Measurements from ENCODE around the gene IKZF3.

Gene IKZF3

DNA sequence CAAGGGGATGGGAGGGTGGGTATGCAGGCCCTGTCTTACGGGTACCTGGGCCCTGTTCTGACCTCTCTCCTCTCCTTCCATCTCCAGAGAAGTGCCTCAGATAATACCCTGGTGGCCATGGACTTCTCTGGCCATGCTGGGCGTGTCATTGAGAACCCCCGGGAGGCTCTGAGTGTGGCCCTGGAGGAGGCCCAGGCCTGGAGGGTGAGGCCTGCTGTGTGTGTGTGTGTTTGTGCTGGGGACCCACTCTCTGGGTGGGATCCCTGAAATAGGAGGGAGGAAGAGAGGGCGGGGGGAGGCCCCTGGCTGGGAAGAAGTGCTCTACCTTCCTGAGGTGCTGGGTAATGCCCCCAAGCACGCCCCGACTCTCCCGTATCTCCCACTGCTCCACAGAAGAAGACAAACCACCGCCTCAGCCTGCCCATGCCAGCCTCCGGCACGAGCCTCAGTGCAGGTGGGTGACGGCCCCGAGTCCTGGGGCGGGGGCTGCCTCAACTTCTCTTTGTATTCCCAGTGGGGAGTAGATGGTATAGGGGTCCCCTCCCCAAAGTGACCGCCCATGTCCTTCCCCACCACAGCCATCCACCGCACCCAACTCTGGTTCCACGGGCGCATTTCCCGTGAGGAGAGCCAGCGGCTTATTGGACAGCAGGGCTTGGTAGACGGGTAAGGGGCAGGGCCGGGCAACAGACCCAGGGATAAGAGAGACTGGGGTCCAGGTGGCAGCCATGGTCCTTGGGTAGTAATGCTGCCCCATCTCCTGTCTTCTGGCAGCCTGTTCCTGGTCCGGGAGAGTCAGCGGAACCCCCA lies 118.6 kb downstream of the IKZF3 start:
- Mint-ChIP-seq H3K36me3 (ENCODE audit: low read depth) (no peaks in the 10 kb centered on the region), H3K27ac (no peak overlapping the region), H3K4me1 (ENCODE audit: low read depth) (no peaks in the 10 kb centered on the region), H3K27me3 (peaks cover 57% of the 10 kb centered on the region), H3K9me3 (no peaks in the 10 kb centered on the region), H3K4me3 (no peak overlapping the region)
- intact Hi-C loops (cut with micrococcal nuclease) = no loop called here

DNA sequence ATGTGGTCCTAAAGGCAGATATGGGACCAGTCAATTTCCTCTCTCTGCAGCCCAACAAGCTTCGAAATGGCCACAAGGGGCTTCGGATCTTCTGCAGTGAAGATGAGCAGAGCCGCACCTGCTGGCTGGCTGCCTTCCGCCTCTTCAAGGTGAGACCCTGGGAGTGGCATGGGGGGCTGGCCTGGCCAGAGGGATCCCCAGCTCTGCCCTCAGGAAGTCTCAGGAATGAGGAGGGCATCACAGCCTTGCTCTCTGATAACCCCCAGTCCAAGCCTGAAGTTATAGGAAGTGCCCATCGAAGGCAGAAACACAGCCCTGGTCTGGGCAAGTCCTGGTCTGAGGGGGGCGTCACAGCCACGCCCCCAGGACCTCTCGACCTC lies 119.3 kb downstream of the IKZF3 start:
- H3K9me3 Mint-ChIP-seq = no peaks in the 10 kb centered on the region
- no peak overlapping the region for H3K27ac Mint-ChIP-seq
- no peak overlapping the region for H3K4me3 Mint-ChIP-seq
- peaks cover 6% of the 10 kb centered on the region for H3K4me1 Mint-ChIP-seq (ENCODE audit: low read depth)
- intact Hi-C loops (cut with micrococcal nuclease) = no loop called here
- H3K27me3 Mint-ChIP-seq = peaks cover 61% of the 10 kb centered on the region
- no peaks in the 10 kb centered on the region for H3K36me3 Mint-ChIP-seq (ENCODE audit: low read depth)

- intact Hi-C loops (cut with micrococcal nuclease) = no loop called here
- no peaks in the 10 kb centered on the region for H3K9me3 Mint-ChIP-seq
- no peak overlapping the region for H3K27ac Mint-ChIP-seq
- peaks cover 10% of the 10 kb centered on the region for H3K4me1 Mint-ChIP-seq (ENCODE audit: low read depth)
- H3K36me3 Mint-ChIP-seq (ENCODE audit: low read depth) = no peaks in the 10 kb centered on the region
- H3K27me3 Mint-ChIP-seq = peaks cover 67% of the 10 kb centered on the region
- no peak overlapping the region for H3K4me3 Mint-ChIP-seq
These were observed 119.9 kb downstream of the IKZF3 start for GRCh38 chr17:39744075-39744835.

DNA sequence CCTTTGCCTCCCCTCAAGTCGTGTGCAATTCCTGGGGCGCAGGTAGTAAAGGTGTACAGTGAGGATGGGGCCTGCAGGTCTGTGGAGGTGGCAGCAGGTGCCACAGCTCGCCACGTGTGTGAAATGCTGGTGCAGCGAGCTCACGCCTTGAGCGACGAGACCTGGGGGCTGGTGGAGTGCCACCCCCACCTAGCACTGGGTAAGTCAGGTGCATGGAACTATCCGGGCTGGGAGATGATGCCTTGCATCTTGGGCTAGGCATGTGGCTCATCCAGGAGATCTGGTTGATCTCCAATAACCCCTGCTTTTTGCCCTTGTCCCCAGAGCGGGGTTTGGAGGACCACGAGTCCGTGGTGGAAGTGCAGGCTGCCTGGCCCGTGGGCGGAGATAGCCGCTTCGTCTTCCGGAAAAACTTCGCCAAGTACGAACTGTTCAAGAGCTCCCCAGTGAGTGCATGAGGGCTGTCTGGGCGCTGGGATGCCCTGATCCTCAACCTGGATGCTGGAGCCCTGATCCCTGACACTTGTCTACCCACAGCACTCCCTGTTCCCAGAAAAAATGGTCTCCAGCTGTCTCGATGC lies 121.2 kb downstream of the IKZF3 start:
- no peaks in the 10 kb centered on the region for H3K9me3 Mint-ChIP-seq
- intact Hi-C loops (cut with micrococcal nuclease) = no loop called here
- peaks cover 74% of the 10 kb centered on the region for H3K27me3 Mint-ChIP-seq
- no peak overlapping the region for H3K27ac Mint-ChIP-seq
- H3K4me3 Mint-ChIP-seq = no peak overlapping the region
- no peaks in the 10 kb centered on the region for H3K36me3 Mint-ChIP-seq (ENCODE audit: low read depth)
- H3K4me1 Mint-ChIP-seq (ENCODE audit: low read depth) = peaks cover 22% of the 10 kb centered on the region

- Mint-ChIP-seq H3K36me3 (ENCODE audit: low read depth) (no peaks in the 10 kb centered on the region), H3K4me3 (no peak overlapping the region), H3K27ac (no peak overlapping the region), H3K9me3 (no peaks in the 10 kb centered on the region), H3K27me3 (peaks cover 79% of the 10 kb centered on the region), H3K4me1 (ENCODE audit: low read depth) (peaks cover 27% of the 10 kb centered on the region)
- intact Hi-C loops (cut with micrococcal nuclease) = no loop called here
These were observed 121.8 kb downstream of the IKZF3 start for GRCh38 chr17:39742126-39742855.

DNA sequence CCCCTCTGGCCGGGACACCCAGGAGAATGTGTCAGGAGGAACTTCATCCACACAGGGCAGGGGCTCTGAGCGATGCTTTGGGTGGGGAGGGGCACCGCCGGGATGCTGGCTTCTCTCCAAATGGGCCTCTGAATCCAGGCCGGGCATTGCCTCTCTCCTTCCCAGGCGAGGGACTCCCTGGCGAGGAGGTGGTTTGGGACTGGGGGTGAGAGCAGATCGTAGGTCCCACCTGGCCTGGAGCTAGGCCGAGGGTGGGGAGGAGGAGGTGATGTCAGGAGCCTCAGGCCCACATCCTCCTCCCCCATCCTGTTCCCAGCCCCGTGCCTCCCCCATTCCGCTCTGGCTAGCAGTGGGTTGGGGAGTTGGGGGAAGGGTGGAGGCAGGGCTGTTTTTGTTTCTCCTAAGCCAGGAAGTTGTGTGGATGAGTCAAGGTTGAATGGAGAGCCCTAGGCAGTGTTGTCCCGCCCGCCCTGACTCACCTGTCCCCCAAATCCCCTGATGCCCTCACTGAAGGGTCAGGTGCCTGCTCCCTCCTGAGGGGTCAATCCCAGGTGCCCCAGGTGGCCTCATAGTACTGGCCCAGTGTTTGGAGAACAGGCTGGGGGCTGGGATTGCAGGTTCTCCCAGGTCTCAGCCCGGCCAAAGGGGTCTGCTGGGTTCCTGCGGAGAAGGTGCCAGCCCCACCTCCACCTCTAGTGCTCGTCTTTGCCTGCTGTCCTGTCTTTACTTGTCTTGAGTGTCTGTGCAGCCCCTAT lies 123.6 kb downstream of the IKZF3 start:
- intact Hi-C loops (cut with micrococcal nuclease) = no loop called here
- peaks cover 85% of the 10 kb centered on the region for H3K27me3 Mint-ChIP-seq
- no peak overlapping the region for H3K4me3 Mint-ChIP-seq
- H3K4me1 Mint-ChIP-seq (ENCODE audit: low read depth) = peaks cover 27% of the 10 kb centered on the region
- H3K9me3 Mint-ChIP-seq = no peaks in the 10 kb centered on the region
- H3K27ac Mint-ChIP-seq = no peak overlapping the region
- H3K36me3 Mint-ChIP-seq (ENCODE audit: low read depth) = no peaks in the 10 kb centered on the region

- Mint-ChIP-seq H3K9me3 (no peaks in the 10 kb centered on the region), H3K4me3 (no peak overlapping the region), H3K27ac (no peak overlapping the region), H3K36me3 (ENCODE audit: low read depth) (no peaks in the 10 kb centered on the region), H3K4me1 (ENCODE audit: low read depth) (peaks cover 27% of the 10 kb centered on the region), H3K27me3 (peaks cover 91% of the 10 kb centered on the region)
- intact Hi-C loops (cut with micrococcal nuclease) = no loop called here
These were observed 124.2 kb downstream of the IKZF3 start for GRCh38 chr17:39739885-39740356.

DNA sequence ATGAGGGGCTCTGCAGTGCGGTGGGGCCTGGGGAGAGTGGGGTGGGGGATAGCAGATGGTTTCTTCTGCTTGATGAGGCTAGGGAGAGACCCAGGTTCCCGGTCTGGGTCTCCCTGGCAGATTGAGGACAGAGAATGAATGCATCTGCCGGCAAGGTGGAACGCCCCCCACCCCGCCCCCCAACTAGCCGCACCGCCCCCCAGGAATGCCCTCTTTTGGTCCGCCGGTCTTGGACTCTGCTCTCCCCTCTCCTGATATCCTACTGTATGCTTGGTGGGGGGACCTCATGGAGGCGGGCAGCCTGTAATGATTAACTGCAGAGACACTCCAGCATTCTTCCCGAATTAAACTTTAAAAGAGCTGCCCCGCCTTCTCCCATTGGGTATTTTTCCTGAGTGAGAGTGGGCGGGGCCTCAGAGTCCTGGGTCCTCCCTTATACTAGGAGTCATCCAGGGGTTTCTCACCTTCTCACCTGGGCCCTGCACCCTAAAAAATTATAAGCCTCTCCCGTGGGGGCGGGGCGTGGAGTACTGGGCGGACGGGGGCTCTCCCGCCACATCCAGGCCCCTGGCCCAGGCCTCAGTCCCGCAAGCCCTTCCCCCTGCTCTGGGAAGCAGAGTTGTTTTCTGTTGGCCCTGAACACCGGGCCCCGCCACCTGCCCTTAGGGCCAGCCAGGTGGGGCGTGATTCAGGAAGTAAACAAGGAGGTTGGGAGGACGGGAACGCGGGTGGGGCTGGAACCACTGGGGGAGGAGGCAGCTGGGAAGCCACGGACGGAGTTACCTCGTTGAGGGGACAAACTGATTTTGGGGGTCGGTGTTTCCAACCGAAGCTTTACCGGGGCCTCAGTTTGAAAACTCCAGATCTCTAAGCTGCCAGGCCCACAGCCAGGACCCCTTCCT lies 124.9 kb downstream of the IKZF3 start:
- no peak overlapping the region for H3K4me3 Mint-ChIP-seq
- no peaks in the 10 kb centered on the region for H3K36me3 Mint-ChIP-seq (ENCODE audit: low read depth)
- H3K9me3 Mint-ChIP-seq = no peaks in the 10 kb centered on the region
- H3K27me3 Mint-ChIP-seq = peaks cover 93% of the 10 kb centered on the region
- intact Hi-C loops (cut with micrococcal nuclease) = no loop called here
- H3K27ac Mint-ChIP-seq = no peak overlapping the region
- H3K4me1 Mint-ChIP-seq (ENCODE audit: low read depth) = peaks cover 27% of the 10 kb centered on the region

DNA sequence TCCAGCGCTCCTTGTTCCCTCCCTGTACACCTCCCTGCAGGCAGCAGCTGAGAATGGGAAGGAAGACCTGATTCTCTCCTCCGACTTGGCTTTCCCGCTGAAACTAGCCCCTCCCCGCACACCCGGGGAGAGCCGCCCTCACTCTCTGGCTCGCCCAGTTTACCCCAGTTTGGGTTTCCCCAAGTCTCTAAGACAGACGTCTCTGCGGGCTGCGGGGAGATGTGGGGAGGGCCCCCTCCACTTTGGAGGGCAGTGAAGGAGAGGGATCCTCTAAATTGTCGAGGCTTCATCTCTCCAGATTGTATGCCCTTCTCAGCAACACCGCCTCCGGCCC lies 125.6 kb downstream of the IKZF3 start:
- Mint-ChIP-seq H3K4me3 (no peak overlapping the region), H3K9me3 (no peaks in the 10 kb centered on the region), H3K27ac (no peak overlapping the region), H3K4me1 (ENCODE audit: low read depth) (peaks cover 27% of the 10 kb centered on the region), H3K36me3 (ENCODE audit: low read depth) (no peaks in the 10 kb centered on the region), H3K27me3 (peaks cover 91% of the 10 kb centered on the region)
- intact Hi-C loops (cut with micrococcal nuclease) = no loop called here

GRCh38 chr17:39737760-39738567 lies 126.1 kb downstream of the IKZF3 start, which contains the start of gene GRB7:
Gene GRB7, plus strand, starts transcription at chr17:39737938. Its CDS starts 4,364 bp downstream, at chr17:39742302.
- H3K27me3 Mint-ChIP-seq = peaks cover 88% of the 10 kb centered on the region
- peak within 1 kb of the TSS; percentile 44 for H3K4me3 Mint-ChIP-seq
- intact Hi-C loops (cut with micrococcal nuclease) = no loop called here
- peaks cover 27% of the 10 kb centered on the region for H3K4me1 Mint-ChIP-seq (ENCODE audit: low read depth)
- H3K36me3 Mint-ChIP-seq (ENCODE audit: low read depth) = no peaks in the 10 kb centered on the region
- no peak within 1 kb of the TSS for H3K27ac Mint-ChIP-seq
- H3K9me3 Mint-ChIP-seq = no peaks in the 10 kb centered on the region

DNA sequence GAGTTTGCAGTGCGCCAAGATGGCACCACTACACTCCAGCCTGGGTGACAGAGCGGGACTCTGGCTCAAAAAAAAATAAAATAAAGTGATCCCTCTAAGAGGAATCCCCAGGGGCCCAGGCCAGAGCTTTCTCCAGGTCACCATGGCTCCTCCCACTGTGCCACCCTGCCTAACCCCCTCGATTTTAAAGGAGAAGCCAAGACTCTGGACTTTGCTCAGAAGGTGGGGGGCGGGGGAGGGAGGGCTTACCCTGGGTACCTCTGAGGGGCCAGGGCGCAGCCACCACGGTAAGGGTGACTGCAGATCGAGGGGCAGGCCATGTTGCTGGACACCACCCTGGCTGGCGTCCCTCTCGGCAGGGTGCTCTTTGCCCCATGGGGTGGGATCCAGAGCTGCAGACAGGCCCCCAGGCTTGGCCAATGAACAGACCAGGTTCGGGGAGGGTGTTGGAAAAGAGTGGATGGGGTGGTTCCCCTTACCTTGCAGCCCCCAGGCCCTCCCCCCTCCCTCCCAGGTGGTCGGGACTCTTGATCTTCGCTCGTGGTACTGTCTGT lies 126.8 kb downstream of the IKZF3 start:
- H3K4me3 Mint-ChIP-seq = no peak overlapping the region
- peaks cover 27% of the 10 kb centered on the region for H3K4me1 Mint-ChIP-seq (ENCODE audit: low read depth)
- H3K9me3 Mint-ChIP-seq = no peaks in the 10 kb centered on the region
- peaks cover 87% of the 10 kb centered on the region for H3K27me3 Mint-ChIP-seq
- no peak overlapping the region for H3K27ac Mint-ChIP-seq
- intact Hi-C loops (cut with micrococcal nuclease) = no loop called here
- H3K36me3 Mint-ChIP-seq (ENCODE audit: low read depth) = no peaks in the 10 kb centered on the region
